Hepatocyte (in vitro differentiated cells): ENCODE results near the gene WDR45. TPM values are rescaled to one million over a fixed set of nuclear protein-coding genes. Genes with fewer than 3 reads are reported as not detected.

ENCODE experiments used
- DNase-seq: peaks from one replicate; pipeline ENCODE4 v3.0.0-alpha.2; 2016; ENCODE audit warnings: low spot score
- H2AFZ ChIP-seq: fragments of 200-600 bp; sonication (generic); 2 replicates; pipeline ENCODE4 v1.6.0; 2016; ENCODE audit warnings: antibody characterized with exemption, mild to moderate bottlenecking
- H3K27ac ChIP-seq: fragments of 200-600 bp; sonication (generic); 2 replicates; pipeline ENCODE4 v1.5.1; 2016; ENCODE audit warnings: mild to moderate bottlenecking
- H3K27me3 ChIP-seq: fragments of 200-600 bp; sonication (generic); 2 replicates; pipeline ENCODE4 v1.6.1; 2016
- H3K36me3 ChIP-seq: fragments of 200-600 bp; sonication (generic); replicated peaks from 2 replicates; pipeline ENCODE4 v1.5.1; 2016; ENCODE audit warnings: low read depth; ENCODE audit not compliant: insufficient read depth
- H3K4me1 ChIP-seq: fragments of 200-600 bp; sonication (generic); 2 replicates; pipeline ENCODE4 v1.5.1; 2016; ENCODE audit warnings: mild to moderate bottlenecking, moderate library complexity; ENCODE audit not compliant: insufficient read depth
- H3K4me2 ChIP-seq: fragments of 200-600 bp; sonication (generic); 2 replicates; pipeline ENCODE4 v1.6.0; 2016
- H3K4me3 ChIP-seq: fragments of 200-600 bp; sonication (generic); 2 replicates; pipeline ENCODE4 v1.5.1; 2016; ENCODE audit warnings: mild to moderate bottlenecking
- H3K79me2 ChIP-seq: fragments of 200-600 bp; sonication (generic); 2 replicates; pipeline ENCODE4 v1.6.0; 2017; ENCODE audit warnings: mild to moderate bottlenecking
- H3K9me2 ChIP-seq: fragments of 200-600 bp; sonication (generic); replicated peaks from 2 replicates; pipeline ENCODE4 v1.6.0; 2017; ENCODE audit warnings: mild to moderate bottlenecking; ENCODE audit not compliant: insufficient read depth
- H3K9me3 ChIP-seq: fragments of 200-600 bp; sonication (generic); 2 replicates; pipeline ENCODE4 v1.5.1; 2016; ENCODE audit warnings: low read depth, mild to moderate bottlenecking
- H4K20me1 ChIP-seq: fragments of 200-600 bp; sonication (generic); 2 replicates; pipeline ENCODE4 v1.6.0; 2016; ENCODE audit warnings: mild to moderate bottlenecking; ENCODE audit not compliant: insufficient read depth, poor library complexity, severe bottlenecking
- CTCF ChIP-seq: fragments of 200-600 bp; sonication (generic); IDR thresholded peaks from 2 replicates; pipeline ENCODE4 v1.5.1; 2016; ENCODE audit warnings: antibody characterized with exemption, mild to moderate bottlenecking; ENCODE audit not compliant: poor library complexity
- EZH2 ChIP-seq: fragments of 200-600 bp; sonication (generic); IDR thresholded peaks from 2 replicates; pipeline ENCODE4 v1.6.1; 2016; ENCODE audit warnings: antibody characterized with exemption, mild to moderate bottlenecking, borderline replicate concordance
- EZH2phosphoT487 ChIP-seq: fragments of 200-600 bp; sonication (generic); IDR thresholded peaks from one replicate; pipeline ENCODE4 v1.6.1; 2018; ENCODE audit warnings: antibody characterized with exemption, mild to moderate bottlenecking, low read depth, moderate library complexity; ENCODE audit not compliant: unreplicated experiment, severe bottlenecking
- WGBS: methylation state at CpG from one replicate; pipeline ENCODE4 v1.1.6; 2016; ENCODE audit warnings: low lambda C conversion rate; ENCODE audit errors: missing lambda C conversion rate; 5-methylcytosine and 5-hydroxymethylcytosine counted together
- polyA plus RNA-seq: library from polyadenylated mRNA; unstranded; fragments of >200 nt; fragmentation: Nextera tagmentation; extraction: Ambion mirVana; gene quantifications from 2 replicates; pipeline ENCODE4 v1.2.1, GENCODE V29; 2016
- total RNA-seq: library from RNA; depleted of rRNA; stranded (reverse); fragments of >200 nt; gene quantifications from 2 replicates; pipeline ENCODE4 v1.2.3, GENCODE V29; 2014

WDR45 gene
- total and polyA plus RNA-seq, 2 experiments from 2014 or later = 59.6 to 67.7 TPM

GRCh38 chrX:49040376-49040955, 39.2 kb downstream of the WDR45 start:
- Histone ChIP-seq H3K27me3 (no peaks in the 10 kb centered on the region), H3K9me3 (no peaks in the 10 kb centered on the region), H3K36me3 (no peaks in the 10 kb centered on the region), H3K4me2 (peak overlapping the region; percentile 80), H3K79me2 (peaks cover 37% of the 10 kb centered on the region), H3K4me3 (no peak overlapping the region), H4K20me1 (no peaks in the 10 kb centered on the region), H2AFZ (no peak overlapping the region), H3K9me2 (no peaks in the 10 kb centered on the region), H3K4me1 (peaks cover 16% of the 10 kb centered on the region), H3K27ac (peak overlapping the region; percentile 99)
- no peak for DNase-seq
- 43% methylated on average over 7 of the region's 7 CpGs for WGBS
- TF ChIP-seq CTCF = no peak
- TF ChIP-seq EZH2 = no peak
- TF ChIP-seq EZH2phosphoT487 = no peak

- Histone ChIP-seq H3K36me3 (no peaks in the 10 kb centered on the region), H3K4me2 (peak overlapping the region; percentile 80), H4K20me1 (no peaks in the 10 kb centered on the region), H3K4me1 (peaks cover 16% of the 10 kb centered on the region), H3K9me3 (no peaks in the 10 kb centered on the region), H2AFZ (no peak overlapping the region), H3K79me2 (peaks cover 37% of the 10 kb centered on the region), H3K9me2 (no peaks in the 10 kb centered on the region), H3K27me3 (no peaks in the 10 kb centered on the region), H3K27ac (peak overlapping the region; percentile 99), H3K4me3 (no peak overlapping the region)
- peak; percentile 93 for DNase-seq
- WGBS = 50% methylated on average over 9 of the region's 9 CpGs
- TF ChIP-seq EZH2 = no peak
- no peak for TF ChIP-seq CTCF
- no peak for TF ChIP-seq EZH2phosphoT487
These were observed 39.9 kb downstream of the WDR45 start for GRCh38 chrX:49039598-49040375.

- Histone ChIP-seq H3K4me1 (peaks cover 13% of the 10 kb centered on the region), H3K9me3 (no peaks in the 10 kb centered on the region), H3K36me3 (no peaks in the 10 kb centered on the region), H3K4me2 (no peak overlapping the region), H4K20me1 (no peaks in the 10 kb centered on the region), H3K27ac (peak overlapping the region; percentile 34), H3K79me2 (peaks cover 37% of the 10 kb centered on the region), H3K9me2 (no peaks in the 10 kb centered on the region), H3K4me3 (no peak overlapping the region), H3K27me3 (no peaks in the 10 kb centered on the region), H2AFZ (no peak overlapping the region)
- TF ChIP-seq EZH2 = no peak
- TF ChIP-seq CTCF = no peak
- TF ChIP-seq EZH2phosphoT487 = no peak
- no peak for DNase-seq
- WGBS = 90% methylated on average over 15 of the region's 15 CpGs
These were observed 41.7 kb downstream of the WDR45 start for GRCh38 chrX:49037883-49038475.
